K562 (cell line): ENCODE data around the gene COL4A1. TPM values are rescaled to one million over a fixed set of nuclear protein-coding genes. Genes with fewer than 3 reads are reported as not detected.

Experiments used
- ATAC-seq: fragments of 200-7000 bp; cut with Tn5 transposase; 3 replicates; pipeline ENCODE4 v1.9.1; 2020; ENCODE audit warnings: moderate library complexity
- BruUV-seq: library from RNA; stranded (reverse); fragments of 400-500 nt; replicated peaks from 2 replicates; lab custom pipeline; 2021; lab: Mats Ljungman, UMichigan
- CTCF ChIA-PET: fragments of 300-600 bp; formaldehyde crosslinking; extraction: SDS; loops from one replicate; lab custom pipeline; 2021; ENCODE audit warnings: low intra/inter-chr PET ratio; lab: Yijun Ruan, JAX
- POLR2A ChIA-PET: fragments of 300-600, 350-650 bp; sonication (Branson Sonifier 250); formaldehyde crosslinking; extraction: SDS; loops from one replicate; lab custom pipeline; 2021; ENCODE audit warnings: antibody characterized with exemption, inconsistent platforms; lab: Yijun Ruan, JAX
- DNase-seq, 4 experiments: peaks; one replicate each; pipeline versions ENCODE4 v3.0.0 to v3.0.0-alpha.2; 2011 to 2018; ENCODE audit warnings: low spot score in 3 of 4, mixed read lengths in 3 of 4; ENCODE audit errors: extremely low read depth in 1 of 4
- FAIRE-seq: peaks from 2 replicates; lab custom pipeline; 2011; peaks lifted over from hg19 to GRCh38; lab: Jason Lieb, UNC
- H2AFZ ChIP-seq: 2 replicates; pipeline ENCODE4 v1.6.0; 2011; ENCODE audit warnings: low read depth, low read length, control low read depth, inconsistent platforms
- H3K27ac ChIP-seq: fragments of 200-600 bp; 3 replicates; pipeline ENCODE4 v1.8.0; 2011; ENCODE audit warnings: low read depth, mild to moderate bottlenecking, control low read depth, inconsistent platforms, low read length, moderate library complexity, mixed read lengths; ENCODE audit errors: extremely low read depth
- H3K27me3 ChIP-seq, 2 experiments: fragments of 300-600 bp in 1 of 2; 2 replicates in 1 of 2; 3 replicates in 1 of 2; pipeline versions ENCODE4 v1.6.0 to v1.8.0; 2011; ENCODE audit warnings: inconsistent platforms in 2 of 2, low read length in 2 of 2, mild to moderate bottlenecking in 1 of 2, mixed read lengths in 1 of 2, moderate library complexity in 1 of 2; ENCODE audit not compliant: control insufficient read depth in 2 of 2, insufficient read depth in 2 of 2
- H3K36me3 ChIP-seq: fragments of 300-600 bp; 3 replicates; pipeline ENCODE4 v1.8.0; 2011; ENCODE audit warnings: mild to moderate bottlenecking, low read length, inconsistent platforms; ENCODE audit not compliant: control insufficient read depth, insufficient read depth
- H3K4me1 ChIP-seq, 2 experiments: fragments of 200-600 bp in 1 of 2; replicated peaks in 1 of 2; 2 replicates in 1 of 2; 3 replicates in 1 of 2; pipeline versions ENCODE4 v1.5.1 to v1.8.0; 2011; ENCODE audit warnings: inconsistent platforms in 2 of 2, low read length in 2 of 2, mild to moderate bottlenecking in 1 of 2, mixed read lengths in 1 of 2, moderate library complexity in 1 of 2; ENCODE audit not compliant: control insufficient read depth in 2 of 2, insufficient read depth in 2 of 2
- H3K4me2 ChIP-seq: 2 replicates; pipeline ENCODE4 v1.6.1; 2011; ENCODE audit warnings: low read length, control low read depth, inconsistent platforms, mixed read lengths; ENCODE audit not compliant: insufficient read depth
- H3K4me3 ChIP-seq: fragments of 200-600 bp; sonication (generic), shearing (Covaris generic); 2 replicates; pipeline ENCODE4 v1.5.1; 2016; ENCODE audit warnings: control low read depth, inconsistent platforms
- H3K79me2 ChIP-seq: fragments of 200-600 bp; 3 replicates; pipeline ENCODE4 v1.8.0; 2011; ENCODE audit warnings: low read length, inconsistent platforms; ENCODE audit not compliant: control insufficient read depth, insufficient read depth
- H3K9ac ChIP-seq, 2 experiments: 2 replicates each; pipeline versions ENCODE4 v1.6.0 to v1.6.1; 2011; ENCODE audit warnings: low read depth in 2 of 2, low read length in 2 of 2, control low read depth in 1 of 2, inconsistent platforms in 1 of 2, mild to moderate bottlenecking in 1 of 2, mixed read lengths in 1 of 2; ENCODE audit not compliant: insufficient read depth in 1 of 2
- H3K9me1 ChIP-seq: one replicate; pipeline ENCODE4 v1.6.0; 2011; ENCODE audit warnings: inconsistent platforms, mild to moderate bottlenecking, low read length, moderate library complexity; ENCODE audit not compliant: control insufficient read depth, insufficient read depth
- H3K9me3 ChIP-seq: replicated peaks from 2 replicates; pipeline ENCODE4 v1.5.1; 2011; ENCODE audit warnings: low read depth, low read length, inconsistent platforms; ENCODE audit not compliant: control insufficient read depth, insufficient read depth
- H4K20me1 ChIP-seq: replicated peaks from 2 replicates; pipeline ENCODE4 v1.6.1; 2011; ENCODE audit warnings: low read length, inconsistent platforms, mixed read lengths; ENCODE audit not compliant: control insufficient read depth, insufficient read depth
- MED1 ChIP-seq: sonication (generic); formaldehyde crosslinking; IDR thresholded peaks from 2 replicates; pipeline ENCODE4 v1.8.1; 2023; ENCODE audit warnings: missing genetic modification reagents, borderline replicate concordance
- MYNN ChIP-seq, 2 experiments: sonication (generic); formaldehyde crosslinking in 1 of 2; IDR thresholded peaks; 2 replicates each; pipeline versions ENCODE4 v1.5.0 to v1.6.1; 2016 to 2020; ENCODE audit warnings: antibody characterized with exemption in 1 of 2, missing genetic modification reagents in 1 of 2
- NBN ChIP-seq: fragments of 450-650 bp; IDR thresholded peaks from 2 replicates; pipeline ENCODE4 v1.6.1; 2016; ENCODE audit warnings: low read depth, mild to moderate bottlenecking
- NCOA6 ChIP-seq: fragments of 450-650 bp; IDR thresholded peaks from 2 replicates; pipeline ENCODE4 v1.6.1; 2017; ENCODE audit warnings: mild to moderate bottlenecking
- NEUROD1 ChIP-seq: fragments of 150-350 bp; IDR thresholded peaks from 2 replicates; pipeline ENCODE4 v1.6.1; 2014; ENCODE audit warnings: borderline replicate concordance, low read length, low read depth; ENCODE audit not compliant: partially characterized antibody
- NR1H2 ChIP-seq: sonication (generic); formaldehyde crosslinking; IDR thresholded peaks from 2 replicates; pipeline ENCODE4 v1.4.0; 2020; ENCODE audit warnings: mild to moderate bottlenecking, missing genetic modification reagents
- POLR2B ChIP-seq: fragments of 450-650 bp; IDR thresholded peaks from 2 replicates; pipeline ENCODE4 v1.6.1; 2018; ENCODE audit warnings: low read depth; ENCODE audit not compliant: partially characterized antibody
- RUNX1 ChIP-seq: sonication (generic); IDR thresholded peaks from 2 replicates; pipeline ENCODE4 v1.6.1; 2016; ENCODE audit warnings: antibody characterized with exemption, low read depth
- SRSF1 ChIP-seq: fragments of 200-400 bp; formaldehyde crosslinking; IDR thresholded peaks from 2 replicates; pipeline ENCODE4 v1.6.1; 2017; ENCODE audit warnings: mild to moderate bottlenecking, low read depth, low read length, moderate library complexity
- TOE1 ChIP-seq, 2 experiments: fragments of 450-650 bp in 1 of 2; sonication (generic) in 1 of 2; formaldehyde crosslinking in 1 of 2; IDR thresholded peaks; 2 replicates each; pipeline versions ENCODE4 v1.7.1 to v1.8.0; 2016 to 2022; ENCODE audit warnings: borderline replicate concordance in 2 of 2, mild to moderate bottlenecking in 2 of 2, antibody characterized with exemption in 1 of 2, inconsistent platforms in 1 of 2, low read depth in 1 of 2, missing genetic modification reagents in 1 of 2, moderate library complexity in 1 of 2
- TRIM28 ChIP-seq: fragments of 450-650 bp; IDR thresholded peaks from 2 replicates; pipeline ENCODE4 v1.6.1; 2017
- ZNF134 ChIP-seq: fragments of 250-450 bp; sonication (Bioruptor Pico); conservative IDR thresholded peaks from 2 replicates; pipeline ENCODE4 v1.4.0; 2020
- ZNF589 ChIP-seq: fragments of 200-800 bp; sonication (Bioruptor generic); IDR thresholded peaks from 2 replicates; pipeline ENCODE4 v1.6.1; 2016; ENCODE audit warnings: low read depth, missing genetic modification characterization, missing compliant biosample characterization
- WGBS: fragments of 100-300 bp; shearing (Covaris generic); methylation state at CpG from one replicate; pipeline ENCODE4 v1.1.6; 2016; ENCODE audit warnings: low coverage, mixed read lengths; ENCODE audit not compliant: insufficient coverage; ENCODE audit errors: missing lambda C conversion rate; 5-methylcytosine and 5-hydroxymethylcytosine counted together
- in situ Hi-C: fragments of 300-500 bp; cut with MboI; formaldehyde crosslinking; loops from 4 replicates; pipeline ENCODE4 v1.15.0; 2018; ENCODE audit warnings: inconsistent platforms, mixed read lengths
- intact Hi-C: fragments of 100-400 bp; cut with micrococcal nuclease; formaldehyde crosslinking; loops from 2 replicates; pipeline ENCODE4 v1.14.2; 2022
- polyA plus RNA-seq, 8 experiments: library from polyadenylated mRNA; depleted of rRNA in 4 of 8; stranded (reverse) in 5 of 8; unstranded in 3 of 8; fragments of >200 nt; fragmentation: Nextera tagmentation in 2 of 8; fragmentation: Illumina TruSeq in 1 of 8; extraction: Ambion mirVana in 2 of 8; extraction: Trizol in 1 of 8; gene quantifications; 2 replicates each; pipeline versions ENCODE4 v1.2.1 to v1.2.3, GENCODE V29; 2011 to 2014; ENCODE audit warnings: inconsistent platforms in 1 of 8, missing spikeins in 1 of 8
- total RNA-seq, 7 experiments: library from RNA; depleted of rRNA in 6 of 7; stranded (reverse); fragments of >200 nt in 6 of 7; fragmentation: Illumina TruSeq in 2 of 7; extraction: Trizol in 2 of 7; gene quantifications; 2 replicates each; pipeline versions ENCODE4 v1.2.1 to v1.2.3, GENCODE V29; 2011 to 2021; ENCODE audit warnings: low replicate concordance in 1 of 7
- TF ChIP-seq, protein P1 (sequence below): fragments of 250-450 bp; sonication (Bioruptor Pico); IDR thresholded peaks from 2 replicates; pipeline ENCODE4 v1.8.0; 2021; ENCODE audit warnings: moderate library complexity, mild to moderate bottlenecking, inconsistent platforms
- TF ChIP-seq, protein P2 (sequence below): fragments of 250-450 bp; sonication (Bioruptor Pico); IDR thresholded peaks from 2 replicates; pipeline ENCODE4 v1.8.0; 2022; ENCODE audit warnings: moderate library complexity, mild to moderate bottlenecking, inconsistent platforms
- TF ChIP-seq, protein P3 (sequence below): fragments of 450-650 bp; formaldehyde crosslinking; IDR thresholded peaks from 2 replicates; pipeline ENCODE4 v1.4.0; 2020; ENCODE audit warnings: mild to moderate bottlenecking, moderate library complexity
- TF ChIP-seq, protein P4 (sequence below): sonication (generic); formaldehyde crosslinking; IDR thresholded peaks from 2 replicates; pipeline ENCODE4 v1.4.0; 2020; ENCODE audit warnings: mild to moderate bottlenecking, missing genetic modification reagents

The COL4A1 gene
- total and polyA plus RNA-seq, 9 of the 15 experiments (the other 6 are each of a cell fraction or from before 2014, with no cell fraction given) = 0.35 TPM; not detected in 8

DNA sequence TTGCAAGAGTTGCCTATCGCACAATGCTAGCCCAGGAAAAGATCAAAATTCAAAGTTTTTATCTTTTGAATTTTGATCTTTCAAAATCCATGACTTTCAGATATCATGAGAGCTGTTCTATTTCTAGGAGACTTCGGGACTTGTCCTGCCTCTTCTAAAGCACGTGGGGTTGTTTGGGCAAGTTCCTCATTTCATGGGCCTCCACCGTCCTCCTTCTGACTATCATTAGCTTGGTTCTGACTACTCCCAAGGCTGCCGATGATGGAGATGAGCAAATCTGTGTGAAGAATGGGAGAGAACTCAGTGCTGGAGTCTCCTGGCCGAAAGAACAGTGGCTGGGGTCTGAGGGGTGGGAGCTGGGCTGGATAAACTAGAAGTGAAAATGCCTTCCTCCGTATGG is 86.5 kb downstream of the COL4A1 start:
- in situ Hi-C loops (no loop called here), intact Hi-C loops (no loop called here)
- peaks cover 0 to 20% of the 10 kb centered on the region in 2 experiments; a peak in 3 of 5 replicates for H3K27me3 ChIP-seq
- POLR2A ChIA-PET = no interaction called here
- H3K36me3 ChIP-seq = no peaks in the 10 kb centered on the region
- FAIRE-seq (no peak), ATAC-seq (no peak), DNase-seq (no peak)
- no peaks in the 10 kb centered on the region for H3K9me3 ChIP-seq
- H3K79me2 ChIP-seq = no peaks in the 10 kb centered on the region
- CTCF ChIA-PET = no interaction called here
- H3K4me3 ChIP-seq = no peak overlapping the region
- no peak overlapping the region for H2AFZ ChIP-seq
- H3K9ac ChIP-seq = no peak overlapping the region
- no peaks in the 10 kb centered on the region for H3K9me1 ChIP-seq
- H3K4me1 ChIP-seq = 0 out of 5 replicates have a peak, but pooled peaks cover 0 to 3% of the 10 kb centered on the region in 2 experiments
- TF ChIP-seq, protein P1, sequence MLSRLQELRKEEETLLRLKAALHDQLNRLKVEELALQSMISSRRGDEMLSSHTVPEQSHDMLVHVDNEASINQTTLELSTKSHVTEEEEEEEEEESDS (CRISPR knock-in tag) = no peak
- TF ChIP-seq POLR2B = no peak
- TF ChIP-seq NR1H2 = no peak
- TF ChIP-seq SRSF1 = no peak
- no peak for TF ChIP-seq NEUROD1
- no peak for TF ChIP-seq TOE1 (IDR thresholded peaks at IDR 0.05; ENCODE audit: borderline replicate concordance)
- TF ChIP-seq TOE1 (CRISPR knock-in tag; IDR thresholded peaks at IDR 0.05; ENCODE audit: borderline replicate concordance, low read depth) = no peak
- TF ChIP-seq TRIM28 = no peak
- TF ChIP-seq RUNX1 = no peak
- no peak for TF ChIP-seq MYNN (IDR thresholded peaks at IDR 0.05)
- TF ChIP-seq MYNN (CRISPR knock-in tag; IDR thresholded peaks at IDR 0.05) = no peak
- TF ChIP-seq, protein P2, sequence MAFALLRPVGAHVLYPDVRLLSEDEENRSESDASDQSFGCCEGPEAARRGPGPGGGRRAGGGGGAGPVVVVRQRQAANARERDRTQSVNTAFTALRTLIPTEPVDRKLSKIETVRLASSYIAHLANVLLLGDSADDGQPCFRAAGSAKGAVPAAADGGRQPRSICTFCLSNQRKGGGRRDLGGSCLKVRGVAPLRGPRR = no peak
- TF ChIP-seq, protein P3, sequence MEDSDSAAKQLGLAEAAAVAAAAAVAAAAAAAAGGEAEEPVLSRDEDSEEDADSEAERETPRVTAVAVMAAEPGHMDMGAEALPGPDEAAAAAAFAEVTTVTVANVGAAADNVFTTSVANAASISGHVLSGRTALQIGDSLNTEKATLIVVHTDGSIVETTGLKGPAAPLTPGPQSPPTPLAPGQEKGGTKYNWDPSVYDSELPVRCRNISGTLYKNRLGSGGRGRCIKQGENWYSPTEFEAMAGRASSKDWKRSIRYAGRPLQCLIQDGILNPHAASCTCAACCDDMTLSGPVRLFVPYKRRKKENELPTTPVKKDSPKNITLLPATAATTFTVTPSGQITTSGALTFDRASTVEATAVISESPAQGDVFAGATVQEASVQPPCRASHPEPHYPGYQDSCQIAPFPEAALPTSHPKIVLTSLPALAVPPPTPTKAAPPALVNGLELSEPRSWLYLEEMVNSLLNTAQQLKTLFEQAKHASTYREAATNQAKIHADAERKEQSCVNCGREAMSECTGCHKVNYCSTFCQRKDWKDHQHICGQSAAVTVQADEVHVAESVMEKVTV = no peak
- TF ChIP-seq NCOA6 = no peak
- TF ChIP-seq, protein P4, sequence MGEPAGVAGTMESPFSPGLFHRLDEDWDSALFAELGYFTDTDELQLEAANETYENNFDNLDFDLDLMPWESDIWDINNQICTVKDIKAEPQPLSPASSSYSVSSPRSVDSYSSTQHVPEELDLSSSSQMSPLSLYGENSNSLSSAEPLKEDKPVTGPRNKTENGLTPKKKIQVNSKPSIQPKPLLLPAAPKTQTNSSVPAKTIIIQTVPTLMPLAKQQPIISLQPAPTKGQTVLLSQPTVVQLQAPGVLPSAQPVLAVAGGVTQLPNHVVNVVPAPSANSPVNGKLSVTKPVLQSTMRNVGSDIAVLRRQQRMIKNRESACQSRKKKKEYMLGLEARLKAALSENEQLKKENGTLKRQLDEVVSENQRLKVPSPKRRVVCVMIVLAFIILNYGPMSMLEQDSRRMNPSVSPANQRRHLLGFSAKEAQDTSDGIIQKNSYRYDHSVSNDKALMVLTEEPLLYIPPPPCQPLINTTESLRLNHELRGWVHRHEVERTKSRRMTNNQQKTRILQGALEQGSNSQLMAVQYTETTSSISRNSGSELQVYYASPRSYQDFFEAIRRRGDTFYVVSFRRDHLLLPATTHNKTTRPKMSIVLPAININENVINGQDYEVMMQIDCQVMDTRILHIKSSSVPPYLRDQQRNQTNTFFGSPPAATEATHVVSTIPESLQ (CRISPR knock-in tag) = no peak
- no peak for TF ChIP-seq MED1
- TF ChIP-seq ZNF589 = no peak
- no peak for TF ChIP-seq ZNF134
- no peak for TF ChIP-seq NBN
- H4K20me1 ChIP-seq = no peaks in the 10 kb centered on the region
- no TSS peak for BruUV-seq
- WGBS = 2% methylated on average over 7 of the region's 7 CpGs
- no peak overlapping the region for H3K4me2 ChIP-seq
- no peak overlapping the region for H3K27ac ChIP-seq
